SK-N-SH treated with all-trans-retinoic acid at 6 μM for 48 hours (cell line): ENCODE measurements around the gene SPATA2L.
A peak's percentile ranks its signal among the peaks of the same experiment; 100 is the strongest.

Source experiments
- ATAC-seq: fragments of 200-7000 bp; cut with Tn5 transposase; 3 replicates; pipeline ENCODE4 v1.9.1; 2020; ENCODE audit warnings: mild to moderate bottlenecking, moderate library complexity
- ARNTL ChIP-seq: fragments of 450-650 bp; formaldehyde crosslinking; IDR thresholded peaks from 2 replicates; pipeline ENCODE4 v1.5.0; 2020; ENCODE audit warnings: low read depth, mild to moderate bottlenecking, moderate library complexity, borderline replicate concordance
- BACH2 ChIP-seq: fragments of 250-450 bp; sonication (Bioruptor Pico); IDR thresholded peaks from 2 replicates; pipeline ENCODE4 v1.9.0; 2021; ENCODE audit warnings: mild to moderate bottlenecking, borderline replicate concordance
- CSDC2 ChIP-seq: fragments of 250-450 bp; sonication (Bioruptor Pico); IDR thresholded peaks from 2 replicates; pipeline ENCODE4 v1.5.0; 2020; ENCODE audit warnings: mild to moderate bottlenecking, moderate library complexity
- ESRRG ChIP-seq: fragments of 250-450 bp; sonication (Bioruptor Pico); IDR thresholded peaks from 2 replicates; pipeline ENCODE4 v1.6.1; 2021; ENCODE audit warnings: mild to moderate bottlenecking
- GLIS3 ChIP-seq: fragments of 250-450 bp; sonication (Bioruptor Pico); IDR thresholded peaks from 2 replicates; pipeline ENCODE4 v1.5.0; 2020; ENCODE audit warnings: mild to moderate bottlenecking, moderate library complexity
- OSR1 ChIP-seq: fragments of 250-450 bp; sonication (Bioruptor Pico); IDR thresholded peaks from 2 replicates; pipeline ENCODE4 v1.8.0; 2022; ENCODE audit warnings: moderate library complexity, mild to moderate bottlenecking, inconsistent platforms
- PPARA ChIP-seq: fragments of 250-450 bp; sonication (Bioruptor Pico); IDR thresholded peaks from 2 replicates; pipeline ENCODE4 v1.5.0; 2020; ENCODE audit warnings: mild to moderate bottlenecking, borderline replicate concordance
- RARB ChIP-seq: fragments of 250-450 bp; sonication (Bioruptor Pico); IDR thresholded peaks from 2 replicates; pipeline ENCODE4 v1.8.0; 2021; ENCODE audit warnings: mild to moderate bottlenecking, moderate library complexity
- SNAI2 ChIP-seq: fragments of 250-450 bp; sonication (Bioruptor Pico); IDR thresholded peaks from 2 replicates; pipeline ENCODE4 v1.5.0; 2020; ENCODE audit warnings: mild to moderate bottlenecking, moderate library complexity
- TCF4 ChIP-seq: fragments of 250-450 bp; sonication (Bioruptor Pico); IDR thresholded peaks from 2 replicates; pipeline ENCODE4 v1.8.0; 2021; ENCODE audit warnings: mild to moderate bottlenecking, moderate library complexity, borderline replicate concordance
- TOX ChIP-seq: fragments of 250-450 bp; sonication (Bioruptor Pico); IDR thresholded peaks from 2 replicates; pipeline ENCODE4 v1.8.0; 2021; ENCODE audit warnings: mild to moderate bottlenecking, moderate library complexity, borderline replicate concordance
- ZC3H10 ChIP-seq: fragments of 250-450 bp; sonication (Bioruptor Pico); IDR thresholded peaks from 2 replicates; pipeline ENCODE4 v1.5.1; 2021; ENCODE audit warnings: mild to moderate bottlenecking, moderate library complexity
- ZFP3 ChIP-seq: fragments of 250-450 bp; sonication (Bioruptor Pico); IDR thresholded peaks from 2 replicates; pipeline ENCODE4 v1.5.0; 2020; ENCODE audit warnings: mild to moderate bottlenecking, moderate library complexity
- ZFP30 ChIP-seq: fragments of 450-650 bp; formaldehyde crosslinking; IDR thresholded peaks from 2 replicates; pipeline ENCODE4 v1.5.0; 2022; ENCODE audit warnings: mild to moderate bottlenecking, moderate library complexity
- ZNF70 ChIP-seq: fragments of 450-650 bp; formaldehyde crosslinking; IDR thresholded peaks from 2 replicates; pipeline ENCODE4 v1.5.0; 2020; ENCODE audit warnings: mild to moderate bottlenecking, moderate library complexity
- ZNF8 ChIP-seq: fragments of 450-650 bp; formaldehyde crosslinking; IDR thresholded peaks from 2 replicates; pipeline ENCODE4 v1.5.0; 2020; ENCODE audit warnings: mild to moderate bottlenecking, moderate library complexity
- TF ChIP-seq, protein P1 (sequence below): fragments of 250-450 bp; sonication (Bioruptor Pico); IDR thresholded peaks from 2 replicates; pipeline ENCODE4 v1.5.0; 2020; ENCODE audit warnings: mild to moderate bottlenecking, moderate library complexity
- TF ChIP-seq, protein P2 (sequence below): fragments of 250-450 bp; sonication (Bioruptor Pico); IDR thresholded peaks from 2 replicates; pipeline ENCODE4 v1.8.0; 2021; ENCODE audit warnings: low read depth, mild to moderate bottlenecking, moderate library complexity, borderline replicate concordance
- TF ChIP-seq, protein P3 (sequence below): fragments of 250-450 bp; sonication (Bioruptor Pico); IDR thresholded peaks from 2 replicates; pipeline ENCODE4 v1.8.0; 2020; ENCODE audit warnings: mild to moderate bottlenecking, moderate library complexity, borderline replicate concordance
- TF ChIP-seq, protein P4 (sequence below): fragments of 250-450 bp; sonication (Bioruptor Pico); IDR thresholded peaks from 2 replicates; pipeline ENCODE4 v1.5.1; 2021; ENCODE audit warnings: mild to moderate bottlenecking, moderate library complexity

SPATA2L gene

GRCh38 chr16:89688395-89688794 is 13.1 kb downstream of the SPATA2L start:
- no peak for ATAC-seq
- TF ChIP-seq ARNTL (no peak), ZFP3 (CRISPR knock-in tag) (no peak), ESRRG (CRISPR knock-in tag) (no peak), GLIS3 (CRISPR knock-in tag) (no peak), ZNF8 (CRISPR knock-in tag) (no peak), ZNF70 (CRISPR knock-in tag) (no peak), PPARA (CRISPR knock-in tag) (no peak), TCF4 (no peak), ZFP30 (CRISPR knock-in tag) (no peak), RARB (no peak), TOX (CRISPR knock-in tag) (no peak), CSDC2 (CRISPR knock-in tag) (no peak), ZC3H10 (no peak), BACH2 (CRISPR knock-in tag) (no peak), SNAI2 (no peak)
- TF ChIP-seq, protein P1, sequence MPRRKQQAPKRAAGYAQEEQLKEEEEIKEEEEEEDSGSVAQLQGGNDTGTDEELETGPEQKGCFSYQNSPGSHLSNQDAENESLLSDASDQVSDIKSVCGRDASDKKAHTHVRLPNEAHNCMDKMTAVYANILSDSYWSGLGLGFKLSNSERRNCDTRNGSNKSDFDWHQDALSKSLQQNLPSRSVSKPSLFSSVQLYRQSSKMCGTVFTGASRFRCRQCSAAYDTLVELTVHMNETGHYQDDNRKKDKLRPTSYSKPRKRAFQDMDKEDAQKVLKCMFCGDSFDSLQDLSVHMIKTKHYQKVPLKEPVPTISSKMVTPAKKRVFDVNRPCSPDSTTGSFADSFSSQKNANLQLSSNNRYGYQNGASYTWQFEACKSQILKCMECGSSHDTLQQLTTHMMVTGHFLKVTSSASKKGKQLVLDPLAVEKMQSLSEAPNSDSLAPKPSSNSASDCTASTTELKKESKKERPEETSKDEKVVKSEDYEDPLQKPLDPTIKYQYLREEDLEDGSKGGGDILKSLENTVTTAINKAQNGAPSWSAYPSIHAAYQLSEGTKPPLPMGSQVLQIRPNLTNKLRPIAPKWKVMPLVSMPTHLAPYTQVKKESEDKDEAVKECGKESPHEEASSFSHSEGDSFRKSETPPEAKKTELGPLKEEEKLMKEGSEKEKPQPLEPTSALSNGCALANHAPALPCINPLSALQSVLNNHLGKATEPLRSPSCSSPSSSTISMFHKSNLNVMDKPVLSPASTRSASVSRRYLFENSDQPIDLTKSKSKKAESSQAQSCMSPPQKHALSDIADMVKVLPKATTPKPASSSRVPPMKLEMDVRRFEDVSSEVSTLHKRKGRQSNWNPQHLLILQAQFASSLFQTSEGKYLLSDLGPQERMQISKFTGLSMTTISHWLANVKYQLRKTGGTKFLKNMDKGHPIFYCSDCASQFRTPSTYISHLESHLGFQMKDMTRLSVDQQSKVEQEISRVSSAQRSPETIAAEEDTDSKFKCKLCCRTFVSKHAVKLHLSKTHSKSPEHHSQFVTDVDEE (CRISPR knock-in tag): no peak
- TF ChIP-seq, protein P2, sequence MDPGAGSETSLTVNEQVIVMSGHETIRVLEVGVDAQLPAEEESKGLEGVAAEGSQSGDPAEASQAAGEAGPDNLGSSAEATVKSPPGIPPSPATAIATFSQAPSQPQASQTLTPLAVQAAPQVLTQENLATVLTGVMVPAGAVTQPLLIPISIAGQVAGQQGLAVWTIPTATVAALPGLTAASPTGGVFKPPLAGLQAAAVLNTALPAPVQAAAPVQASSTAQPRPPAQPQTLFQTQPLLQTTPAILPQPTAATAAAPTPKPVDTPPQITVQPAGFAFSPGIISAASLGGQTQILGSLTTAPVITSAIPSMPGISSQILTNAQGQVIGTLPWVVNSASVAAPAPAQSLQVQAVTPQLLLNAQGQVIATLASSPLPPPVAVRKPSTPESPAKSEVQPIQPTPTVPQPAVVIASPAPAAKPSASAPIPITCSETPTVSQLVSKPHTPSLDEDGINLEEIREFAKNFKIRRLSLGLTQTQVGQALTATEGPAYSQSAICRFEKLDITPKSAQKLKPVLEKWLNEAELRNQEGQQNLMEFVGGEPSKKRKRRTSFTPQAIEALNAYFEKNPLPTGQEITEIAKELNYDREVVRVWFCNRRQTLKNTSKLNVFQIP (CRISPR knock-in tag): no peak
- TF ChIP-seq, protein P3, sequence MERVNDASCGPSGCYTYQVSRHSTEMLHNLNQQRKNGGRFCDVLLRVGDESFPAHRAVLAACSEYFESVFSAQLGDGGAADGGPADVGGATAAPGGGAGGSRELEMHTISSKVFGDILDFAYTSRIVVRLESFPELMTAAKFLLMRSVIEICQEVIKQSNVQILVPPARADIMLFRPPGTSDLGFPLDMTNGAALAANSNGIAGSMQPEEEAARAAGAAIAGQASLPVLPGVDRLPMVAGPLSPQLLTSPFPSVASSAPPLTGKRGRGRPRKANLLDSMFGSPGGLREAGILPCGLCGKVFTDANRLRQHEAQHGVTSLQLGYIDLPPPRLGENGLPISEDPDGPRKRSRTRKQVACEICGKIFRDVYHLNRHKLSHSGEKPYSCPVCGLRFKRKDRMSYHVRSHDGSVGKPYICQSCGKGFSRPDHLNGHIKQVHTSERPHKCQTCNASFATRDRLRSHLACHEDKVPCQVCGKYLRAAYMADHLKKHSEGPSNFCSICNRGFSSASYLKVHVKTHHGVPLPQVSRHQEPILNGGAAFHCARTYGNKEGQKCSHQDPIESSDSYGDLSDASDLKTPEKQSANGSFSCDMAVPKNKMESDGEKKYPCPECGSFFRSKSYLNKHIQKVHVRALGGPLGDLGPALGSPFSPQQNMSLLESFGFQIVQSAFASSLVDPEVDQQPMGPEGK (CRISPR knock-in tag): no peak
- TF ChIP-seq, protein P4, sequence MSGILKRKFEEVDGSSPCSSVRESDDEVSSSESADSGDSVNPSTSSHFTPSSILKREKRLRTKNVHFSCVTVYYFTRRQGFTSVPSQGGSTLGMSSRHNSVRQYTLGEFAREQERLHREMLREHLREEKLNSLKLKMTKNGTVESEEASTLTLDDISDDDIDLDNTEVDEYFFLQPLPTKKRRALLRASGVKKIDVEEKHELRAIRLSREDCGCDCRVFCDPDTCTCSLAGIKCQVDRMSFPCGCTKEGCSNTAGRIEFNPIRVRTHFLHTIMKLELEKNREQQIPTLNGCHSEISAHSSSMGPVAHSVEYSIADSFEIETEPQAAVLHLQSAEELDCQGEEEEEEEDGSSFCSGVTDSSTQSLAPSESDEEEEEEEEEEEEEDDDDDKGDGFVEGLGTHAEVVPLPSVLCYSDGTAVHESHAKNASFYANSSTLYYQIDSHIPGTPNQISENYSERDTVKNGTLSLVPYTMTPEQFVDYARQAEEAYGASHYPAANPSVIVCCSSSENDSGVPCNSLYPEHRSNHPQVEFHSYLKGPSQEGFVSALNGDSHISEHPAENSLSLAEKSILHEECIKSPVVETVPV (CRISPR knock-in tag): no peak

DNA sequence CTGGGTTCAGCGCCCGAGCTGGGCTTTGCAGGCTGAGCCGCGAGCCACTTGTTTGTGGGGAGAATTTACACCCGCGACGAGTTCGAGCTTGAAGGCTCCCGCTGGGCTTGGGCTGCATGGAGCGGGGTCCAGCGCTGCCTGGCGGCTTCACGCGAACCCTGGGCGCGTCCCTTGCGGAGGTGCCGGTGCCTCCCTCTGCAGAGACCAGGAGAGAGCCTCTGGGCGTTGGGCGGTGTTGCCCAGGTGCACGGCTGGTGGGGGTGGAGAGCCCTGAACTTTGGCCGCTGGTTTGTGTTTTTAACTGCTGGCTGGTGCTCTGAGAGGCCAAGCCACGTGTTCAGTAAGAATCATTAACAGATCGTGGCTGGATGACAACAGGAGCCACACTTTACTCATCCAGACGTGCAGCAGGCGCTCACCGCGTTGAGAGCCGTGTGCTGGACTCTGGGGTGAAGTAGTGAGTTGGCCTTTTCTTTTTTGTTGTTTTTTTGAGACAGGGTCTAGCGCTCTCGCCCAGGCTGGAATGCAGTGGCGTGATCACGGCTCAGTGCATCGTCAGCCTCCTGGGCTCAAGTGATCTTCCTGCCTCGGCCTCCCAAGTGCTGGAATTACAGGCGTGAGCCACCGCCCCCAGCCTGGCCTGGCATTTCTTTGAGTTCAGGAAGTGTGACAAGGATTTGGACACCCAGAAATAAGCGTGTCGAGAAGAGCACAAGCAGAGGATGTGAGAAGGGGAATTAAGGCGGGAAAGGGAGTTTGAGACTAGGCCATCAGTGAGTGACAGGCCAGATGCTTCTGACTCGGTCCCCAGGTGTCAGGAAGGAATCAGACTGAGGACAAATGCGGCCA is 14.2 kb downstream of the SPATA2L start:
- peak; percentile 65 for ATAC-seq
- no peak for TF ChIP-seq ZC3H10
- TF ChIP-seq, protein P2 (CRISPR knock-in tag): no peak
- no peak for TF ChIP-seq SNAI2
- TF ChIP-seq, protein P1 (CRISPR knock-in tag): no peak
- TF ChIP-seq ZFP30 (CRISPR knock-in tag): no peak
- TF ChIP-seq, protein P4 (CRISPR knock-in tag): no peak
- no peak for TF ChIP-seq TCF4
- TF ChIP-seq ZNF70 (CRISPR knock-in tag): no peak
- TF ChIP-seq, protein P3 (CRISPR knock-in tag): no peak
- TF ChIP-seq ESRRG (CRISPR knock-in tag): no peak
- TF ChIP-seq PPARA (CRISPR knock-in tag): no peak
- no peak for TF ChIP-seq OSR1 (CRISPR knock-in tag)
- TF ChIP-seq ARNTL: no peak
